MM.1S (cell line): ENCODE measurements around the gene LRRTM4.

Source experiments
- DNase-seq: peaks from one replicate; pipeline ENCODE4 v3.0.0-alpha.2; 2015
- H2AFZ ChIP-seq: fragments of 300-600 bp; sonication (generic); 2 replicates; pipeline ENCODE4 v1.6.0; 2016; ENCODE audit warnings: antibody characterized with exemption, low read length
- H3F3A ChIP-seq: fragments of 300-600 bp; sonication (generic); 2 replicates; pipeline ENCODE4 v1.6.1; 2016; ENCODE audit warnings: mild to moderate bottlenecking, antibody characterized with exemption, low read length, moderate library complexity, mixed read lengths; ENCODE audit not compliant: insufficient read depth
- H3K27ac ChIP-seq: fragments of 300-600 bp; sonication (generic); 2 replicates; pipeline ENCODE4 v1.5.1; 2016; ENCODE audit warnings: mild to moderate bottlenecking, low read length
- H3K27me3 ChIP-seq: fragments of 300-600 bp; sonication (generic); replicated peaks from 2 replicates; pipeline ENCODE4 v1.6.0; 2016; ENCODE audit warnings: low read length; ENCODE audit not compliant: insufficient read depth
- H3K36me3 ChIP-seq: fragments of 300-600 bp; sonication (generic); replicated peaks from 2 replicates; pipeline ENCODE4 v1.6.1; 2016; ENCODE audit warnings: mild to moderate bottlenecking, low read length, mixed read lengths; ENCODE audit not compliant: insufficient read depth
- H3K4me1 ChIP-seq: fragments of 300-600 bp; sonication (generic); 2 replicates; pipeline ENCODE4 v1.6.1; 2016; ENCODE audit warnings: low read length, mixed read lengths
- H3K4me2 ChIP-seq: fragments of 300-600 bp; sonication (generic); 2 replicates; pipeline ENCODE4 v1.6.0; 2016; ENCODE audit warnings: low read depth, low read length
- H3K4me3 ChIP-seq: fragments of 300-600 bp; sonication (generic); 2 replicates; pipeline ENCODE4 v1.5.1; 2016; ENCODE audit warnings: low read length, mixed read lengths
- H3K79me2 ChIP-seq: fragments of 300-600 bp; sonication (generic); 2 replicates; pipeline ENCODE4 v1.6.1; 2016; ENCODE audit warnings: mixed run types, low read length, mixed read lengths
- H3K9ac ChIP-seq: fragments of 300-600 bp; sonication (generic); 2 replicates; pipeline ENCODE4 v1.6.1; 2016; ENCODE audit warnings: low read length, mixed read lengths
- H3K9me2 ChIP-seq: fragments of 300-600 bp; sonication (generic); replicated peaks from 2 replicates; pipeline ENCODE4 v1.6.1; 2016; ENCODE audit warnings: mild to moderate bottlenecking, low read length, mixed read lengths; ENCODE audit not compliant: insufficient read depth
- H3K9me3 ChIP-seq: fragments of 300-600 bp; sonication (generic); replicated peaks from 2 replicates; pipeline ENCODE4 v1.6.1; 2016; ENCODE audit warnings: mild to moderate bottlenecking, low read length, mixed read lengths; ENCODE audit not compliant: insufficient read depth
- H4K20me1 ChIP-seq: fragments of 300-600 bp; sonication (generic); 2 replicates; pipeline ENCODE4 v1.6.1; 2016; ENCODE audit warnings: mild to moderate bottlenecking, low read length, moderate library complexity, mixed read lengths; ENCODE audit not compliant: insufficient read depth
- CTCF ChIP-seq: fragments of 300-600 bp; sonication (generic); IDR thresholded peaks from 2 replicates; pipeline ENCODE4 v1.5.1; 2016; ENCODE audit warnings: antibody characterized with exemption, low read length, mixed read lengths
- EZH2 ChIP-seq: fragments of 300-600 bp; sonication (generic); optimal IDR thresholded peaks from 2 replicates; pipeline ENCODE3; 2017; ENCODE audit warnings: low read depth, mild to moderate bottlenecking, antibody characterized with exemption, low read length, mixed read lengths
- EZH2phosphoT487 ChIP-seq: fragments of 300-600 bp; sonication (generic); IDR thresholded peaks from 2 replicates; pipeline ENCODE4 v1.6.1; 2018; ENCODE audit warnings: antibody characterized with exemption, low read length

Gene LRRTM4

DNA sequence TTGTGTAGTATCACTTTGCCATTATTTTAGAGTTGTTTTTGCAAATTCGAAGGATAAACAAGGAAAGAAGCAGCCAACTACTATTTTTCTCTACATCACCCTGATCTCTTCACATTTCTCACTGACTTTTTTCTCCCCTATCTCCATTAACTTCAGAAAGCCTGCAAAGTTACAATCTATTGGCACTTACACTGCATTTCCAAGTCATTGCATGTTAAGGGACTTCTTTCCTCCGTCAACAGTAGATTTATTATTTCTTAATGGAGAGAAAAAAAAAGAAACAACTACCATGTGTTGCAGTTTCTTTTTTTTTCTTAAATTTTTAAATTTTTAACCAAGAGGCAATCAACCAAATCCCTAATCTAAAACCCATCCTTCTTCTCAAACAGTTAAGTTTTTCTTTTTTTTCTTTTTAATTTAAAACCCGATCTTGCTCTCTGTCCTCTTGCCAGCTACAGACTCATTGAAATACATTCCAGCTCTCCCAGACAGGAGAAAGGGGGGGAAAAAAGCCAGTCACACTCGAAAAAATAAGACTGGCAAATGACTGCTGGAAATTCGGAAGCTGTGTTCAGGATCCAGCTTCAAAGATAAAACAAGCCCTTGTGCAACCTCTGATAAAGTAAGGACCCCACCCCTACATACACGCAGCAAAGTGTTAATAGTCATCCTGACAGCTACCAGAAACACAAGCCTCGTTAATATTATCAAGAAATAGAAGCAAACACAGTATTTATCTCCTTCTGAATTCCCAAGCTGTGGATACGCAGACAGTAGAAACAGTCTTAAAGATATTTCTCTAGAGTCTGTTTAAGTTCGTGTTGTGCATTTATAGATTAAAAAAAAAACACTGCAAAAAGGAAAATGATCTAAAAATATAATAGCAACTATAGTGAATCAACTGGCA, 1.3 kb downstream of the LRRTM4 start:
- Histone ChIP-seq H3F3A (no peaks in the 10 kb centered on the region), H3K36me3 (no peaks in the 10 kb centered on the region), H3K9ac (no peak overlapping the region), H3K4me2 (no peak overlapping the region), H4K20me1 (no peaks in the 10 kb centered on the region), H3K9me2 (no peaks in the 10 kb centered on the region), H3K79me2 (no peaks in the 10 kb centered on the region), H3K9me3 (no peaks in the 10 kb centered on the region), H3K27ac (no peak overlapping the region), H2AFZ (no peak overlapping the region), H3K27me3 (no peaks in the 10 kb centered on the region), H3K4me1 (no peaks in the 10 kb centered on the region), H3K4me3 (no peak overlapping the region)
- DNase-seq, result no peak
- TF ChIP-seq EZH2 (no peak), EZH2phosphoT487 (no peak), CTCF (no peak)

- no peaks in the 10 kb centered on the region for H3K27me3 ChIP-seq
- no peak overlapping the region for H3K9ac ChIP-seq
- no peak overlapping the region for H3K4me2 ChIP-seq
- no peaks in the 10 kb centered on the region for H3K9me3 ChIP-seq
- H3K4me1 ChIP-seq, result no peaks in the 10 kb centered on the region
- no peak overlapping the region for H3K4me3 ChIP-seq
- H2AFZ ChIP-seq, result no peak overlapping the region
- TF ChIP-seq CTCF (no peak), EZH2phosphoT487 (no peak), EZH2 (no peak)
- no peaks in the 10 kb centered on the region for H3K9me2 ChIP-seq
- H4K20me1 ChIP-seq, result no peaks in the 10 kb centered on the region
- no peak for DNase-seq
- H3K27ac ChIP-seq, result no peak overlapping the region
- H3K36me3 ChIP-seq, result no peaks in the 10 kb centered on the region
- H3F3A ChIP-seq, result no peaks in the 10 kb centered on the region
- no peaks in the 10 kb centered on the region for H3K79me2 ChIP-seq
Observed at GRCh38 chr2:77519888-77520506, 2.2 kb downstream of the LRRTM4 start.

- Histone ChIP-seq H3F3A (no peaks in the 10 kb centered on the region), H4K20me1 (no peaks in the 10 kb centered on the region), H3K36me3 (no peaks in the 10 kb centered on the region), H3K9ac (no peak overlapping the region), H3K9me2 (no peaks in the 10 kb centered on the region), H3K9me3 (no peaks in the 10 kb centered on the region), H3K79me2 (no peaks in the 10 kb centered on the region), H3K4me3 (no peak overlapping the region), H3K27me3 (no peaks in the 10 kb centered on the region), H3K27ac (no peak overlapping the region), H2AFZ (no peak overlapping the region), H3K4me2 (no peak overlapping the region), H3K4me1 (no peaks in the 10 kb centered on the region)
- DNase-seq, result no peak
- no peak for TF ChIP-seq EZH2phosphoT487
- no peak for TF ChIP-seq EZH2
- TF ChIP-seq CTCF, result no peak
Observed at GRCh38 chr2:77519164-77519887, 2.9 kb downstream of the LRRTM4 start.
